ENCODE data around the gene BMP6.

GRCh38 chr6:7730784-7731227, 4.9 kb downstream of the BMP6 start:
- TF ChIP-seq CTCF (IDR thresholded peaks at IDR 0.05): no peak
- no peak for TF ChIP-seq POLR2AphosphoS5 (IDR thresholded peaks at IDR 0.05; ENCODE audit: insufficient read depth in 1 of 2, low read depth in 1 of 2)

Data from vagina (tissue), 2 donors.